Left renal pelvis (tissue), 4 donors: ENCODE measurements around the gene NDUFB8. TPM values are rescaled to one million over a fixed set of nuclear protein-coding genes. Genes with fewer than 3 reads are reported as not detected.

ENCODE experiments used
- DNase-seq, 4 donors: peaks; one replicate each; pipeline ENCODE4 v3.0.0-alpha.2; 2013; ENCODE audit warnings: low read depth in 4 of 4, low spot score in 3 of 4
- polyA plus RNA-seq, 4 donors: library from polyadenylated mRNA; unstranded; fragments of 120-200 nt; gene quantifications; one replicate each; pipeline ENCODE4 v1.2.1, GENCODE V29; 2013; ENCODE audit not compliant: insufficient read length in 4 of 4

NDUFB8 gene
- polyA plus RNA-seq, 4 donors, result 119 to 211 (median 156) TPM

GRCh38 chr10:100544950-100545349 lies 15.3 kb upstream of the NDUFB8 start:
- DNase-seq, result no peak

GRCh38 chr10:100537475-100537874 lies 7.8 kb upstream of the NDUFB8 start:
- no peak for DNase-seq

GRCh38 chr10:100535715-100536353 lies 6.2 kb upstream of the NDUFB8 start, which contains the start of gene HIF1AN:
TSS of gene HIF1AN (plus strand) at chr10:100535943. CDS start at chr10:100535959, 16 bp downstream.
- peak; percentile 84 to 92 (median 90) for DNase-seq

GRCh38 chr10:100535338-100535714 lies 5.7 kb upstream of the NDUFB8 start:
- DNase-seq, result no peak

- DNase-seq, result no peak
Measured at GRCh38 chr10:100534726-100535125, 5.1 kb upstream of the NDUFB8 start.

- no peak for DNase-seq
Measured at GRCh38 chr10:100531761-100532160, 2.1 kb upstream of the NDUFB8 start.

- no peak for DNase-seq
Measured at GRCh38 chr10:100528921-100529474, 673 bp downstream of the NDUFB8 start.

- DNase-seq, result no peak
Measured at GRCh38 chr10:100528123-100528886, 1.4 kb downstream of the NDUFB8 start.

GRCh38 chr10:100524638-100525037 lies 5.0 kb downstream of the NDUFB8 start:
- DNase-seq, result no peak

- DNase-seq, result no peak
Measured at GRCh38 chr10:100524206-100524605, 5.5 kb downstream of the NDUFB8 start.

GRCh38 chr10:100522945-100523344 lies 6.7 kb downstream of the NDUFB8 start:
- DNase-seq, result no peak

GRCh38 chr10:100522107-100522801 lies 7.4 kb downstream of the NDUFB8 start:
- DNase-seq, result no peak

GRCh38 chr10:100520811-100521210 lies 8.9 kb downstream of the NDUFB8 start:
- DNase-seq, result no peak

GRCh38 chr10:100519311-100520051 lies 10.2 kb downstream of the NDUFB8 start, which contains the start of gene SEC31B:
TSS of gene SEC31B (minus strand) at chr10:100519861. CDS start at chr10:100516952, 2,909 bp downstream.
- no peak for DNase-seq

GRCh38 chr10:100518761-100519241 lies 10.9 kb downstream of the NDUFB8 start:
- DNase-seq, result peak in 1 of 4 donors; percentile 55

GRCh38 chr10:100516847-100517246 lies 12.8 kb downstream of the NDUFB8 start:
- DNase-seq, result no peak

GRCh38 chr10:100515612-100516011 lies 14.1 kb downstream of the NDUFB8 start:
- DNase-seq, result no peak

- DNase-seq, result no peak
Measured at GRCh38 chr10:100510533-100511308, 18.9 kb downstream of the NDUFB8 start.

- no peak for DNase-seq
Measured at GRCh38 chr10:100509241-100509840, 20.3 kb downstream of the NDUFB8 start.
